ENCODE results near the gene BAHCC1. TPM values are rescaled to one million over a fixed set of nuclear protein-coding genes. Genes with fewer than 3 reads are reported as not detected.

The BAHCC1 gene
- total RNA-seq, 1 experiment from 2014 or later: 15.4 TPM

DNA sequence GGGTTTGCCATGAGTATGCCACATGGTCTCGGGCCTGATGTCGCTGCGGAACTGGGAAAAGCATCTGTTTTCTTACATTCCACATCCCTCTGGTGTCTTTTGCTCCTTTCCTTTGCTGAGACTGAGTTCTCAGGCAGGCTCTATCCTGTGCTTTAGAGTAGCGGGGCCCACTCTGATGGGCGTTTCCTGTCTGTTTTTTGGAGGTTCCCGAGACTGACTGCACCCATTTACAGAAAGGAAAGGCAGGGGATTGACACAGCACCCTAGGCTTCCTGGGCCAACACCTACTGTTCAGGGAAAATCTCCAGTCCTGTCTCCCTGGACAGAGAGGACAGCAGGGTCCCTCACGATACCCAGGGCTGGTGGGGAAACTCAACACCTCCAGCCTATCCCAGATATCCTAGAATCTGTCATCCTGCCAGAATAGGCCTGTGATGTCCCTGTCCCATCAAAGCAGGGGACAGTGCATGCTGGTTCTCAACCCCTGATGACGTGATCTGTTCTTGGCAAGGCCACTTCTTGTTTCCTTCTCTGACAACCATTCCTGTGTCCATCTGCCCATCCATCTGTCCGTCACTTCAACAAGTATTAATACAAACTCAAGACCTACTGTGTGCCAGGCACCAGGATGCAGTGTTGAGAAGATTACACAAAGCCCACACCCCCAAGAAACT, 75.2 kb downstream of the BAHCC1 start:
- no peak for DNase-seq (ENCODE audit: low read depth, low spot score)
- in situ Hi-C loops (cut with HindIII; ENCODE audit: low pct_unique_long_range_greater_than_20kb, low sequenced_read_pairs): no loop called here

DNA sequence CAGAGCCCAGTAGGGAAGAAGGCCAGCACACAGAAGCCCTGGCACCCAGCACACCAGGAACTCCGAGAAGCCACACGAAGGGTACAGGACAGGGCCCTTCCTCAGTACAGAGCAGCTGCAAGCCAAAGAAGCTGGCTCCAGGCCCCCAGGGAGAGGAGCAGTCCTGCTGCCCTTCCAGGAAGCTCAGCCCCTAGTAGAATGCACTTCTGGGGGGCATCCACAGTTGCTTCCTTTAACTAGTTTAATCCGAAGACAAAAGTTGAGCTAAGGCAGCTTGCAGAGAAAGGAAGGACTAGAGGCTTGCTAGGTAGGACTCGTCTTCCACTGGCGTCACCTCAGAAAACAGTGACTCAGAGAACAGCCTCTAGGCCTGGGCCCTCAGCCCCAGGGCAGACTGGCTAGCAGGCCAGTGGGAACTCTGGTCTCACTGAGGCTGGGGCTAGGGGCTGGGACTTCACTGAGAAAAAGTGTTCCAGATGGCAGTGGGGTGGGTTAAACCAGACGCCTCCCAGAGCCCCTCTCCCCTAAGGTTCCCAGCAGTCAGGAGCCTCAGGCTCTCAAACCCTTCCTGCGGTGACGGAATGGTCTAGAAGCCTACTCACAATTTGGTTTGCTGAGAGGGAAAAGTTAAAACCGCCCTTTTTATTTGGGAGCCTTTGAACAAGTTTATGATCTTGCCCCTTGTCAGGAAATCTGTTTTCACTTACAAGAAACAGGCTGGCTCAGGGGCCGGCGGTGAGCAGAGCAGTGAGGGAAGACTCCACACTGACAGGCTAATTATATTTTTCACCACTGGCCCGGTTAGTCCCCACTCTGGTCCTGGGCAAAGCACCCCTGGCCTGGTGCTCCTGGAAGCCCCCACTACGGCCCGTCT, 75.9 kb downstream of the BAHCC1 start:
- in situ Hi-C loops (cut with HindIII; ENCODE audit: low pct_unique_long_range_greater_than_20kb, low sequenced_read_pairs): no loop called here
- no peak for DNase-seq (ENCODE audit: low read depth, low spot score)

- DNase-seq (ENCODE audit: low read depth, low spot score): peak; percentile 55
- in situ Hi-C loops (cut with HindIII; ENCODE audit: low pct_unique_long_range_greater_than_20kb, low sequenced_read_pairs): no loop called here
These were observed 76.7 kb downstream of the BAHCC1 start for GRCh38 chr17:81471818-81472456.

GRCh38 chr17:81473019-81473418, 77.8 kb downstream of the BAHCC1 start:
- in situ Hi-C loops (cut with HindIII; ENCODE audit: low pct_unique_long_range_greater_than_20kb, low sequenced_read_pairs): no loop called here

GRCh38 chr17:81474958-81475357, 79.7 kb downstream of the BAHCC1 start:
- in situ Hi-C loops (cut with HindIII; ENCODE audit: low pct_unique_long_range_greater_than_20kb, low sequenced_read_pairs): no loop called here
- no peak for DNase-seq (ENCODE audit: low read depth, low spot score)

More at GRCh38 chr17:81473019-81473418, 77.8 kb downstream of the BAHCC1 start:
- DNase-seq (ENCODE audit: low read depth, low spot score): no peak

GRCh38 chr17:81476097-81476496, 80.8 kb downstream of the BAHCC1 start:
- no peak for DNase-seq (ENCODE audit: low read depth, low spot score)
- in situ Hi-C loops (cut with HindIII; ENCODE audit: low pct_unique_long_range_greater_than_20kb, low sequenced_read_pairs): no loop called here

GRCh38 chr17:81476635-81477034, 81.4 kb downstream of the BAHCC1 start:
- in situ Hi-C loops (cut with HindIII; ENCODE audit: low pct_unique_long_range_greater_than_20kb, low sequenced_read_pairs): no loop called here
- DNase-seq (ENCODE audit: low read depth, low spot score): no peak

DNA sequence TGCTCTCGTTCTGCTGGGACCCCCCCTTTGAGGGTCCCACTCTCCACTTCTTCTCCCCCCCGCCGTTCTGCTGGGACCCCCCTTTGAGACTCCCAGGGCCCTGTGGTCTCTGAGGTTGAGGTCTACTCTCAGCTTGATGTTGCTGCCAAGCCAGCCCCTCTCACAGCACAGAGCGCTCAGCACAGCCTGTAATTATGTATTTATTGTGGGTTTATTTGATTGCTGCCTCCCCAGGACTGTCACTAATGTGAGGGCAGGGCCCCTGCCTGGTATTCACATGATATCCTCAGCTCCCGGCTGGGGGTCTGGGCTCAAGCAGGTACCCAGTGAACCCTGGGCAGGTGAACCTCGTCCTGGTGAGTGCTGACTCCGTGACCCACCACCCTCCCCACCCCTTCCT, 81.9 kb downstream of the BAHCC1 start:
- no peak for DNase-seq (ENCODE audit: low read depth, low spot score)
- in situ Hi-C loops (cut with HindIII; ENCODE audit: low pct_unique_long_range_greater_than_20kb, low sequenced_read_pairs): no loop called here

DNA sequence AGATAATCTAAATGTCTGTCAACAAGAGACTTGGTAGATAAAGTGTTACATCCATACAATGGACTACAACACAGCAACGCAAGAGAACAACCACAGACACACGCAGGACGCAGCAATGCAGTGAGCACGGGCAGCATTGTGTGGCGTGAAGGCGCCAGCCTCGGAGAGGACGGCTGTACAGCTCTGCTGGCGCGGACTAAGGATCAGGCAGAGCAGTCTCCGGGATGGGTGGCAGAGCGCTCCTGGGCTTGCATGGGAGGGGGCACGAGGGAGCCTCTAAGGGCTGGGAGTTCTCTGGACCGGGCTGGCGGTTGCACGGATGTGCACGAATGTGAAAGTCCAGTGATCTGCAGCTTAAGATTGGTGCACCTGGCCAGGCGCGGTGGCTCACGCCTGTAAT, 82.9 kb downstream of the BAHCC1 start:
- DNase-seq (ENCODE audit: low read depth, low spot score): no peak
- in situ Hi-C loops (cut with HindIII; ENCODE audit: low pct_unique_long_range_greater_than_20kb, low sequenced_read_pairs): no loop called here

- in situ Hi-C loops (cut with HindIII; ENCODE audit: low pct_unique_long_range_greater_than_20kb, low sequenced_read_pairs): no loop called here
- DNase-seq (ENCODE audit: low read depth, low spot score): no peak
These were observed 84.2 kb downstream of the BAHCC1 start for GRCh38 chr17:81479175-81480071.

- DNase-seq (ENCODE audit: low read depth, low spot score): no peak
- in situ Hi-C loops (cut with HindIII; ENCODE audit: low pct_unique_long_range_greater_than_20kb, low sequenced_read_pairs): no loop called here
These were observed 85.1 kb downstream of the BAHCC1 start for GRCh38 chr17:81480140-81481072.

DNA sequence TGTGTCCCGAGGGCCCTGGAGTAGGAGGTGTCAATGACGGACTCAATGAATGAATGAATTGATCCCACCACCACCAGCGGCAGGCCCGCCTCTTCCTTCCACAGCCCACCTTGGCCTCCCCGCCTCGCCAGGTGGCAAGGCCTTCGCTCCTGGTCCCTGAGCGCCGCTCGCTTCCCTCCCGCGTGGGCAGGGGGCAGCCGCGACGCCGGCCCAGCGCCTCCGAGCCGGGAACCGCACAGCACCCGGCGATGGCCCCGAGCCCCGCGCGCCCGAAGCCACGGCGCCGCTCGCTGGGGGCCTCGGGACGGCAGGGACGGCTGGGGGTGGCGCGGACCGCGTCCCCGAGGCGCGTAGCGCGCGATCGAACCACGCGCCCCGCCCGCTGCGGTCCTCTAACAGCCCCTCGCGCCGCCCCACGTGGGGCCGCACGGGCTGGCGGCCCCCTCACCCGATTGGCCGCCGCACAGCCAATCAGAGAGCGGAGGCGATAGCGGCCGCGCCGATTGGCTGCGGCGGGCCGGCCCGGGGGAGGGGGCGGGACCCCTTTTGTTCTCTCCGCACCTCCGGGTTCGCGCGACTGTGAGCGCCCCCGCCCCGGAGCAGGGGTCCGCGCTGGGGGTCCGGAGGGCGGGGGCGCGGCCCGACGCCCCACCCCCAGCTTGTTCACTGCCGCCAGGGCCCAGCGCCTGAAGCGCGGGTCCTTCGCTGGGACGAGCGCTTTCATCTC, 86.0 kb downstream of the BAHCC1 start:
- in situ Hi-C loops (cut with HindIII; ENCODE audit: low pct_unique_long_range_greater_than_20kb, low sequenced_read_pairs): no loop called here
- DNase-seq (ENCODE audit: low read depth, low spot score): no peak

GRCh38 chr17:81481815-81482505, 86.7 kb downstream of the BAHCC1 start:
- no peak for DNase-seq (ENCODE audit: low read depth, low spot score)
- in situ Hi-C loops (cut with HindIII; ENCODE audit: low pct_unique_long_range_greater_than_20kb, low sequenced_read_pairs): no loop called here

DNA sequence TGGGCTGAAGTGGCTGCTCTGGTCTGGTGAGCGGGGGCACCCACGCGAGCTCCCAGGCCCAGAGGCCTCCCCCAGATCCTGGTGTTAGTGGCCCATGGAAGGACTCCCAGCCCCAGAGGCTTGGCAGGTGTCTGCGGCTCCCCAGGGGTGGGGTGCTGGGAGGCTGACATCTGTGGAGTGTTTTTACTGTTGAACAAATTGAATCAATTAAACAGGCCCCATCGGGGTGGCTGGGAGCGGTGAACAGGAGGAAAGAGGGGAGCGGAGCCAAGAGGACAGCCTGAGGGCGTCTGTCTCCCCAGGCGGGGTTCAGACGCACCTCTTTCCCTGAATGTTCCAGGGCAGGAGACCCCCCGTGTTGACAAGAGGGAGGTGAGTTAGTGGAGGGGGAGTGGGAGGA, 87.4 kb downstream of the BAHCC1 start:
- no peak for DNase-seq (ENCODE audit: low read depth, low spot score)
- in situ Hi-C loops (cut with HindIII; ENCODE audit: low pct_unique_long_range_greater_than_20kb, low sequenced_read_pairs): no loop called here

GRCh38 chr17:81483085-81483861, 88.0 kb downstream of the BAHCC1 start:
- no peak for DNase-seq (ENCODE audit: low read depth, low spot score)
- in situ Hi-C loops (cut with HindIII; ENCODE audit: low pct_unique_long_range_greater_than_20kb, low sequenced_read_pairs): no loop called here
